ENCODE results near the gene TXNDC5.

DNA sequence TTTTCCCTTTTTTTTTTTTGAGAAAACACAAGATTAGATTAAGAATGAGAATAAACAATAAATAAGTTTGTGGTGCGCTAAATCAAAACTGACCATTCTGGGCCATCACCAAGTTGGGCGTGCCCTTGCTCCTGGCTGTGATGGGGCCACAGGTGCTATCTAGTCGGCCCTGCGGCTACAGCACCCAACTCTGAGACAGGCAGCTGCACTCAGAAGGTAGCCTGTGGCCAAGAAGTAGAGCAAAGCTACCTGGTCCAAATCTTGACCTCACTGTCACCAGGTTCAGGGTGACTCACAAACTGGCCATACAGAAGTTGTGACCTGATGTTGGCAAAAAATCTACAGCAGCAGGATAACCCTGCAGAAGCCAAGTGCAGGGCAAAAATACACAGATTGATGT, 3.4 kb downstream of the TXNDC5 start:
- TF ChIP-seq, protein P1, sequence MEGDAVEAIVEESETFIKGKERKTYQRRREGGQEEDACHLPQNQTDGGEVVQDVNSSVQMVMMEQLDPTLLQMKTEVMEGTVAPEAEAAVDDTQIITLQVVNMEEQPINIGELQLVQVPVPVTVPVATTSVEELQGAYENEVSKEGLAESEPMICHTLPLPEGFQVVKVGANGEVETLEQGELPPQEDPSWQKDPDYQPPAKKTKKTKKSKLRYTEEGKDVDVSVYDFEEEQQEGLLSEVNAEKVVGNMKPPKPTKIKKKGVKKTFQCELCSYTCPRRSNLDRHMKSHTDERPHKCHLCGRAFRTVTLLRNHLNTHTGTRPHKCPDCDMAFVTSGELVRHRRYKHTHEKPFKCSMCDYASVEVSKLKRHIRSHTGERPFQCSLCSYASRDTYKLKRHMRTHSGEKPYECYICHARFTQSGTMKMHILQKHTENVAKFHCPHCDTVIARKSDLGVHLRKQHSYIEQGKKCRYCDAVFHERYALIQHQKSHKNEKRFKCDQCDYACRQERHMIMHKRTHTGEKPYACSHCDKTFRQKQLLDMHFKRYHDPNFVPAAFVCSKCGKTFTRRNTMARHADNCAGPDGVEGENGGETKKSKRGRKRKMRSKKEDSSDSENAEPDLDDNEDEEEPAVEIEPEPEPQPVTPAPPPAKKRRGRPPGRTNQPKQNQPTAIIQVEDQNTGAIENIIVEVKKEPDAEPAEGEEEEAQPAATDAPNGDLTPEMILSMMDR (IDR thresholded peaks at IDR 0.05; ENCODE audit: insufficient read depth, low read length), result no peak
- TF ChIP-seq POLR2AphosphoS5 (IDR thresholded peaks at IDR 0.05; ENCODE audit: low read depth) (no peak), GABPA (IDR thresholded peaks at IDR 0.05; ENCODE audit: low read depth) (no peak)
- TF ChIP-seq, protein P2, sequence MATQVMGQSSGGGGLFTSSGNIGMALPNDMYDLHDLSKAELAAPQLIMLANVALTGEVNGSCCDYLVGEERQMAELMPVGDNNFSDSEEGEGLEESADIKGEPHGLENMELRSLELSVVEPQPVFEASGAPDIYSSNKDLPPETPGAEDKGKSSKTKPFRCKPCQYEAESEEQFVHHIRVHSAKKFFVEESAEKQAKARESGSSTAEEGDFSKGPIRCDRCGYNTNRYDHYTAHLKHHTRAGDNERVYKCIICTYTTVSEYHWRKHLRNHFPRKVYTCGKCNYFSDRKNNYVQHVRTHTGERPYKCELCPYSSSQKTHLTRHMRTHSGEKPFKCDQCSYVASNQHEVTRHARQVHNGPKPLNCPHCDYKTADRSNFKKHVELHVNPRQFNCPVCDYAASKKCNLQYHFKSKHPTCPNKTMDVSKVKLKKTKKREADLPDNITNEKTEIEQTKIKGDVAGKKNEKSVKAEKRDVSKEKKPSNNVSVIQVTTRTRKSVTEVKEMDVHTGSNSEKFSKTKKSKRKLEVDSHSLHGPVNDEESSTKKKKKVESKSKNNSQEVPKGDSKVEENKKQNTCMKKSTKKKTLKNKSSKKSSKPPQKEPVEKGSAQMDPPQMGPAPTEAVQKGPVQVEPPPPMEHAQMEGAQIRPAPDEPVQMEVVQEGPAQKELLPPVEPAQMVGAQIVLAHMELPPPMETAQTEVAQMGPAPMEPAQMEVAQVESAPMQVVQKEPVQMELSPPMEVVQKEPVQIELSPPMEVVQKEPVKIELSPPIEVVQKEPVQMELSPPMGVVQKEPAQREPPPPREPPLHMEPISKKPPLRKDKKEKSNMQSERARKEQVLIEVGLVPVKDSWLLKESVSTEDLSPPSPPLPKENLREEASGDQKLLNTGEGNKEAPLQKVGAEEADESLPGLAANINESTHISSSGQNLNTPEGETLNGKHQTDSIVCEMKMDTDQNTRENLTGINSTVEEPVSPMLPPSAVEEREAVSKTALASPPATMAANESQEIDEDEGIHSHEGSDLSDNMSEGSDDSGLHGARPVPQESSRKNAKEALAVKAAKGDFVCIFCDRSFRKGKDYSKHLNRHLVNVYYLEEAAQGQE (IDR thresholded peaks at IDR 0.05; ENCODE audit: insufficient replicate concordance, low read depth), result no peak

All from HL-60 (cell line).